ENCODE measurements around the gene RUFY3. TPM values are rescaled to one million over a fixed set of nuclear protein-coding genes. Genes with fewer than 3 reads are reported as not detected.

The RUFY3 gene
- total and polyA plus RNA-seq, 2 experiments from 2014 or later = 18.3 to 29.2 TPM

DNA sequence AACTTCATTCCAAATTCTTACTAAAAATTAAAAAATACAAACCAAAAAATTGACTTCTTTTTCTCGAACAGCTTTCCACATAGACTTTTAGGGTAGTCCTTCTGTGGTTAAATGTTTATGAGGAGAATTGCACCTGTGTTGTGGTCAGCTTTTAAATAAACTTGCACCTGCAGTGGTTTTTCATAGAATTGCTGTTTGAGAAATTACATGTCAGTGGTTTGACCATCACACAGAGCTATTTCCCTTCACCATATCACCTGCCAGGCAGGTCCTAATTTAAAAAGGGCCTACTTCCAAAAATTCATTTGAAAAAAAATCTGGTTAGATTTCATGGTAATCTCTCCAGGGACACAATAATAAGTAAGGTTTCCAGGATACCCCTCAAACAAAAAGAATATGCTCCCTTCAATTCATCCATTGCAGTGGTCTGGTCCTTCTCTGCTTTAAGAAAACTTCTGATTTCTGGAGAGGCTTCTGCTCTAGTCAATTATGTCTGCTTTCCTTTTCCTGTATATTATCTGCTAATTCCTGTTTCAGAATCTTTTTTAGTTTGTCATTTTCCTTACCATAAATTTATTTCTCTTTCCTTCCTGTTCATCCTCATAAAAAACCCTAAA, 43.3 kb upstream of the RUFY3 start (continued):
- TF ChIP-seq, protein P1, sequence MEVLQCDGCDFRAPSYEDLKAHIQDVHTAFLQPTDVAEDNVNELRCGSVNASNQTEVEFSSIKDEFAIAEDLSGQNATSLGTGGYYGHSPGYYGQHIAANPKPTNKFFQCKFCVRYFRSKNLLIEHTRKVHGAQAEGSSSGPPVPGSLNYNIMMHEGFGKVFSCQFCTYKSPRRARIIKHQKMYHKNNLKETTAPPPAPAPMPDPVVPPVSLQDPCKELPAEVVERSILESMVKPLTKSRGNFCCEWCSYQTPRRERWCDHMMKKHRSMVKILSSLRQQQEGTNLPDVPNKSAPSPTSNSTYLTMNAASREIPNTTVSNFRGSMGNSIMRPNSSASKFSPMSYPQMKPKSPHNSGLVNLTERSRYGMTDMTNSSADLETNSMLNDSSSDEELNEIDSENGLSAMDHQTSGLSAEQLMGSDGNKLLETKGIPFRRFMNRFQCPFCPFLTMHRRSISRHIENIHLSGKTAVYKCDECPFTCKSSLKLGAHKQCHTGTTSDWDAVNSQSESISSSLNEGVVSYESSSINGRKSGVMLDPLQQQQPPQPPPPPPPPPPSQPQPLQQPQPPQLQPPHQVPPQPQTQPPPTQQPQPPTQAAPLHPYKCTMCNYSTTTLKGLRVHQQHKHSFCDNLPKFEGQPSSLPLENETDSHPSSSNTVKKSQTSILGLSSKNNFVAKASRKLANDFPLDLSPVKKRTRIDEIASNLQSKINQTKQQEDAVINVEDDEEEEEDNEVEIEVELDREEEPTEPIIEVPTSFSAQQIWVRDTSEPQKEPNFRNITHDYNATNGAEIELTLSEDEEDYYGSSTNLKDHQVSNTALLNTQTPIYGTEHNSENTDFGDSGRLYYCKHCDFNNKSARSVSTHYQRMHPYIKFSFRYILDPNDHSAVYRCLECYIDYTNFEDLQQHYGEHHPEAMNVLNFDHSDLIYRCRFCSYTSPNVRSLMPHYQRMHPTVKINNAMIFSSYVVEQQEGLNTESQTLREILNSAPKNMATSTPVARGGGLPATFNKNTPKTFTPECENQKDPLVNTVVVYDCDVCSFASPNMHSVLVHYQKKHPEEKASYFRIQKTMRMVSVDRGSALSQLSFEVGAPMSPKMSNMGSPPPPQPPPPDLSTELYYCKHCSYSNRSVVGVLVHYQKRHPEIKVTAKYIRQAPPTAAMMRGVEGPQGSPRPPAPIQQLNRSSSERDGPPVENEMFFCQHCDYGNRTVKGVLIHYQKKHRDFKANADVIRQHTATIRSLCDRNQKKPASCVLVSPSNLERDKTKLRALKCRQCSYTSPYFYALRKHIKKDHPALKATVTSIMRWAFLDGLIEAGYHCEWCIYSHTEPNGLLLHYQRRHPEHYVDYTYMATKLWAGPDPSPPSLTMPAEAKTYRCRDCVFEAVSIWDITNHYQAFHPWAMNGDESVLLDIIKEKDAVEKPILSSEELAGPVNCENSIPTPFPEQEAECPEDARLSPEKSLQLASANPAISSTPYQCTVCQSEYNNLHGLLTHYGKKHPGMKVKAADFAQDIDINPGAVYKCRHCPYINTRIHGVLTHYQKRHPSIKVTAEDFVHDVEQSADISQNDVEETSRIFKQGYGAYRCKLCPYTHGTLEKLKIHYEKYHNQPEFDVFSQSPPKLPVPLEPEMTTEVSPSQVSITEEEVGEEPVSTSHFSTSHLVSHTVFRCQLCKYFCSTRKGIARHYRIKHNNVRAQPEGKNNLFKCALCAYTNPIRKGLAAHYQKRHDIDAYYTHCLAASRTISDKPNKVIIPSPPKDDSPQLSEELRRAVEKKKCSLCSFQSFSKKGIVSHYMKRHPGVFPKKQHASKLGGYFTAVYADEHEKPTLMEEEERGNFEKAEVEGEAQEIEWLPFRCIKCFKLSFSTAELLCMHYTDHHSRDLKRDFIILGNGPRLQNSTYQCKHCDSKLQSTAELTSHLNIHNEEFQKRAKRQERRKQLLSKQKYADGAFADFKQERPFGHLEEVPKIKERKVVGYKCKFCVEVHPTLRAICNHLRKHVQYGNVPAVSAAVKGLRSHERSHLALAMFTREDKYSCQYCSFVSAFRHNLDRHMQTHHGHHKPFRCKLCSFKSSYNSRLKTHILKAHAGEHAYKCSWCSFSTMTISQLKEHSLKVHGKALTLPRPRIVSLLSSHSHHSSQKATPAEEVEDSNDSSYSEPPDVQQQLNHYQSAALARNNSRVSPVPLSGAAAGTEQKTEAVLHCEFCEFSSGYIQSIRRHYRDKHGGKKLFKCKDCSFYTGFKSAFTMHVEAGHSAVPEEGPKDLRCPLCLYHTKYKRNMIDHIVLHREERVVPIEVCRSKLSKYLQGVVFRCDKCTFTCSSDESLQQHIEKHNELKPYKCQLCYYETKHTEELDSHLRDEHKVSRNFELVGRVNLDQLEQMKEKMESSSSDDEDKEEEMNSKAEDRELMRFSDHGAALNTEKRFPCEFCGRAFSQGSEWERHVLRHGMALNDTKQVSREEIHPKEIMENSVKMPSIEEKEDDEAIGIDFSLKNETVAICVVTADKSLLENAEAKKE (CRISPR knock-in tag; IDR thresholded peaks at IDR 0.05) = no peak

DNA sequence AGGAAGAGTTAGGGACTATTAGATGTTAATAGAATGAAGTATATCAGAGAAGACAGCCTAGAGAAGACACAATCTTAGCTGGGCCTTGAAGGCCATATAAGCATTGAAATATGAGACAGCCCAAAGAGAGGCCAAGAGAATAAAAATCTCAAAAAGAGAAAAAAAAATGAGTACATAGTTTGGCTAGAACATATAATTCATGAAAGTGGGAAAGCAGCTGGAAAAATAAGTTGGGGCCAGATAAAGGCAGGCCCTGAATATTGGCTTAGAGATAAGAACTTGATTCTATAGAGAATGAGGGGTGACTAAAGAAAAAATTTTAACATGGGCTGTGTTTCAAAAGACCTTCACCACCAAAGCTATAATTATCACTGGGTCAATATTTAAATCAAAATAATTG, 40.8 kb upstream of the RUFY3 start:
- TF ChIP-seq CREB1 (CRISPR knock-in tag; IDR thresholded peaks at IDR 0.05; ENCODE audit: low read depth) (no peak), ZNF114 (CRISPR knock-in tag; IDR thresholded peaks at IDR 0.05) (no peak), POLR2AphosphoS5 (IDR thresholded peaks at IDR 0.05; ENCODE audit: low read depth) (no peak)
- TF ChIP-seq, protein P2, sequence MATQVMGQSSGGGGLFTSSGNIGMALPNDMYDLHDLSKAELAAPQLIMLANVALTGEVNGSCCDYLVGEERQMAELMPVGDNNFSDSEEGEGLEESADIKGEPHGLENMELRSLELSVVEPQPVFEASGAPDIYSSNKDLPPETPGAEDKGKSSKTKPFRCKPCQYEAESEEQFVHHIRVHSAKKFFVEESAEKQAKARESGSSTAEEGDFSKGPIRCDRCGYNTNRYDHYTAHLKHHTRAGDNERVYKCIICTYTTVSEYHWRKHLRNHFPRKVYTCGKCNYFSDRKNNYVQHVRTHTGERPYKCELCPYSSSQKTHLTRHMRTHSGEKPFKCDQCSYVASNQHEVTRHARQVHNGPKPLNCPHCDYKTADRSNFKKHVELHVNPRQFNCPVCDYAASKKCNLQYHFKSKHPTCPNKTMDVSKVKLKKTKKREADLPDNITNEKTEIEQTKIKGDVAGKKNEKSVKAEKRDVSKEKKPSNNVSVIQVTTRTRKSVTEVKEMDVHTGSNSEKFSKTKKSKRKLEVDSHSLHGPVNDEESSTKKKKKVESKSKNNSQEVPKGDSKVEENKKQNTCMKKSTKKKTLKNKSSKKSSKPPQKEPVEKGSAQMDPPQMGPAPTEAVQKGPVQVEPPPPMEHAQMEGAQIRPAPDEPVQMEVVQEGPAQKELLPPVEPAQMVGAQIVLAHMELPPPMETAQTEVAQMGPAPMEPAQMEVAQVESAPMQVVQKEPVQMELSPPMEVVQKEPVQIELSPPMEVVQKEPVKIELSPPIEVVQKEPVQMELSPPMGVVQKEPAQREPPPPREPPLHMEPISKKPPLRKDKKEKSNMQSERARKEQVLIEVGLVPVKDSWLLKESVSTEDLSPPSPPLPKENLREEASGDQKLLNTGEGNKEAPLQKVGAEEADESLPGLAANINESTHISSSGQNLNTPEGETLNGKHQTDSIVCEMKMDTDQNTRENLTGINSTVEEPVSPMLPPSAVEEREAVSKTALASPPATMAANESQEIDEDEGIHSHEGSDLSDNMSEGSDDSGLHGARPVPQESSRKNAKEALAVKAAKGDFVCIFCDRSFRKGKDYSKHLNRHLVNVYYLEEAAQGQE (IDR thresholded peaks at IDR 0.05; ENCODE audit: unreplicated experiment) = no peak
- TF ChIP-seq, protein P3, sequence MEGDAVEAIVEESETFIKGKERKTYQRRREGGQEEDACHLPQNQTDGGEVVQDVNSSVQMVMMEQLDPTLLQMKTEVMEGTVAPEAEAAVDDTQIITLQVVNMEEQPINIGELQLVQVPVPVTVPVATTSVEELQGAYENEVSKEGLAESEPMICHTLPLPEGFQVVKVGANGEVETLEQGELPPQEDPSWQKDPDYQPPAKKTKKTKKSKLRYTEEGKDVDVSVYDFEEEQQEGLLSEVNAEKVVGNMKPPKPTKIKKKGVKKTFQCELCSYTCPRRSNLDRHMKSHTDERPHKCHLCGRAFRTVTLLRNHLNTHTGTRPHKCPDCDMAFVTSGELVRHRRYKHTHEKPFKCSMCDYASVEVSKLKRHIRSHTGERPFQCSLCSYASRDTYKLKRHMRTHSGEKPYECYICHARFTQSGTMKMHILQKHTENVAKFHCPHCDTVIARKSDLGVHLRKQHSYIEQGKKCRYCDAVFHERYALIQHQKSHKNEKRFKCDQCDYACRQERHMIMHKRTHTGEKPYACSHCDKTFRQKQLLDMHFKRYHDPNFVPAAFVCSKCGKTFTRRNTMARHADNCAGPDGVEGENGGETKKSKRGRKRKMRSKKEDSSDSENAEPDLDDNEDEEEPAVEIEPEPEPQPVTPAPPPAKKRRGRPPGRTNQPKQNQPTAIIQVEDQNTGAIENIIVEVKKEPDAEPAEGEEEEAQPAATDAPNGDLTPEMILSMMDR (conservative IDR thresholded peaks at IDR 0.05; ENCODE audit: low read depth in 2 of 2) = no peak
- no peak overlapping the region for H3K27ac Mint-ChIP-seq

More for the DNA sequence above, 40.8 kb upstream of the RUFY3 start:
- Mint-ChIP-seq H3K36me3 (ENCODE audit: low read depth) (no peaks in the 10 kb centered on the region), H3K4me1 (no peaks in the 10 kb centered on the region), H3K27me3 (ENCODE audit: insufficient read depth, low read depth, poor library complexity) (no peaks in the 10 kb centered on the region), H3K4me3 (no peak overlapping the region), H3K9me3 (no peaks in the 10 kb centered on the region)
- no peak for ATAC-seq
- Histone ChIP-seq H3K4me2 (no peak overlapping the region), H3K36me3 (ENCODE audit: insufficient read depth) (no peaks in the 10 kb centered on the region), H3K79me2 (replicated peaks; ENCODE audit: insufficient read depth) (no peaks in the 10 kb centered on the region), H3K4me1 (ENCODE audit: insufficient read depth) (no peaks in the 10 kb centered on the region), H3K27me3 (ENCODE audit: insufficient read depth) (no peaks in the 10 kb centered on the region), H4K20me1 (replicated peaks; ENCODE audit: insufficient read depth) (no peaks in the 10 kb centered on the region), H3F3A (replicated peaks; ENCODE audit: low read depth) (no peaks in the 10 kb centered on the region), H2AFZ (no peak overlapping the region), H3K27ac (ENCODE audit: low read depth) (no peak overlapping the region), H3K9me2 (ENCODE audit: insufficient read depth) (no peaks in the 10 kb centered on the region), H3K4me3 (no peak overlapping the region)
- no peak for DNase-seq (ENCODE audit: low spot score)

Data from GM23338 (cell line).